Upper lobe of left lung (tissue), 4 donors: ENCODE results near the gene CCDC167.

Experiments used
- CTCF ChIP-seq, 6 experiments: fragments of 450-650 bp in 4 of 6; fragments of 200-600 bp in 2 of 6; sonication (generic) in 2 of 6; IDR thresholded peaks; one replicate each; pipeline ENCODE4 v1.5.1; 2016 to 2019; ENCODE audit warnings: antibody characterized with exemption in 6 of 6
- EP300 ChIP-seq, 4 donors: sonication (generic); formaldehyde crosslinking; IDR thresholded peaks; one replicate each; pipeline ENCODE4 v1.5.1; 2017; ENCODE audit warnings: antibody characterized with exemption in 4 of 4, control low read depth in 2 of 4
- POLR2A ChIP-seq, 4 donors: fragments of 450-650 bp; IDR thresholded peaks; one replicate each; pipeline ENCODE4 v1.5.1; 2016 to 2017; ENCODE audit warnings: antibody characterized with exemption in 4 of 4, mild to moderate bottlenecking in 2 of 4
- POLR2AphosphoS5 ChIP-seq, 2 donors: sonication (generic); formaldehyde crosslinking; IDR thresholded peaks; one replicate each; pipeline ENCODE4 v1.5.1; 2017; ENCODE audit warnings: antibody characterized with exemption in 2 of 2

DNA sequence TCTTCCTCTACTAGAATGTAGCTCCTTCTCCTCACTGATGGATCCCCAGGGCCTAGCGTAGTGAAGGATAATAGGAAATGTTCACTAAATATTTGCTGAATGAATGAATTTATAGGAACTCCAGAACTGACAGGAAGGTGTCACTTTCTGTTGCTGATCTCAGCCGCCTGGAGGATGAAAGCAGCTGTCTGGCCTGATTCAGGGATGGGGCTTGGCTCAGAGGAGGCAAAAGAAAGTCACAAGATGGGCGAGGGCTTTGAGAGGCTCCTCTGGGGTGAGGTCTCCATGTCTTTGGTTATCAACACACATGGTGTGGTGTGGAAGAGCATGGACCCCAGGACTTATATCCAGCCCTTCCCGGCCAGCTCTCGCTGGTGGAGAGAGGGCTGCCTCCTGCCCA, 11.5 kb upstream of the CCDC167 start:
- TF ChIP-seq POLR2AphosphoS5 (IDR thresholded peaks at IDR 0.05): no peak
- no peak for TF ChIP-seq CTCF (IDR thresholded peaks at IDR 0.05)
- TF ChIP-seq POLR2A (IDR thresholded peaks at IDR 0.05): no peak
- no peak for TF ChIP-seq EP300 (IDR thresholded peaks at IDR 0.05)
